Esophagus squamous epithelium (tissue), 5 donors: ENCODE measurements around the gene BABAM2. TPM values are rescaled to one million over a fixed set of nuclear protein-coding genes. Genes with fewer than 3 reads are reported as not detected.
A peak's percentile ranks its signal among the peaks of the same experiment; 100 is the strongest.

ENCODE experiments used
- DNase-seq: peaks from one replicate; lab custom pipeline; 2025; lab: John Stamatoyannopoulos, UW
- H3K27ac ChIP-seq, 4 donors: fragments of 200-600 bp; sonication (generic); one replicate each; pipeline ENCODE4 v1.5.1; 2016 to 2019; ENCODE audit warnings: mild to moderate bottlenecking in 1 of 4
- H3K27me3 ChIP-seq, 4 donors: fragments of 200-600 bp; sonication (generic); 1 replicate in 3 of 4; 2 replicates in 1 of 4; pipeline versions ENCODE4 v1.5.1 to v1.6.0; 2017 to 2021; ENCODE audit warnings: antibody characterized with exemption in 1 of 4
- H3K36me3 ChIP-seq, 3 donors: fragments of 200-600 bp; sonication (generic); one replicate each; pipeline ENCODE4 v1.5.1; 2016 to 2019
- H3K4me1 ChIP-seq, 3 donors: fragments of 200-600 bp; sonication (generic); one replicate each; pipeline ENCODE4 v1.5.1; 2017 to 2019
- H3K4me3 ChIP-seq, 4 donors: fragments of 200-600 bp; sonication (generic); 1 replicate in 3 of 4; 2 replicates in 1 of 4; pipeline ENCODE4 v1.5.1; 2016 to 2019; ENCODE audit warnings: mild to moderate bottlenecking in 2 of 4, moderate library complexity in 1 of 4
- H3K9me3 ChIP-seq, 3 donors: fragments of 200-600 bp; sonication (generic); one replicate each; pipeline ENCODE4 v1.5.1; 2016 to 2019
- POLR2A ChIP-seq, 4 donors: fragments of 450-650 bp; IDR thresholded peaks; one replicate each; pipeline ENCODE4 v1.6.1; 2017; ENCODE audit warnings: antibody characterized with exemption in 4 of 4, mild to moderate bottlenecking in 4 of 4, moderate library complexity in 3 of 4
- WGBS, 2 donors: methylation state at CpG; one replicate each; pipeline ENCODE4 v1.1.5; 2018; 5-methylcytosine and 5-hydroxymethylcytosine counted together
- intact Hi-C: fragments of 100-400 bp; cut with DNase I; formaldehyde crosslinking; loops from one replicate; pipeline ENCODE4 v1.15.0; 2022
- total RNA-seq, 4 donors: library from RNA; depleted of rRNA; stranded (reverse); fragments of >200 nt; gene quantifications; one replicate each; pipeline ENCODE4 v1.1.0, GENCODE V29; 2016
- TF ChIP-seq, protein P1 (sequence below), 6 experiments: fragments of 450-650 bp in 4 of 6; fragments of 200-600 bp in 2 of 6; sonication (generic) in 2 of 6; IDR thresholded peaks; one replicate each; pipeline ENCODE4 v1.5.1; 2016 to 2019; ENCODE audit warnings: antibody characterized with exemption in 6 of 6, mild to moderate bottlenecking in 4 of 6, moderate library complexity in 4 of 6
- donor health status: DM: yes; HTN: yes; CAD: no.

Gene BABAM2
- total RNA-seq, 4 donors from 2014 or later, result 16.6 to 28.3 (median 24.3) TPM

- intact Hi-C loops, result no loop called here
These were observed 483.3 kb downstream of the BABAM2 start for GRCh38 chr2:28373854-28374253.

DNA sequence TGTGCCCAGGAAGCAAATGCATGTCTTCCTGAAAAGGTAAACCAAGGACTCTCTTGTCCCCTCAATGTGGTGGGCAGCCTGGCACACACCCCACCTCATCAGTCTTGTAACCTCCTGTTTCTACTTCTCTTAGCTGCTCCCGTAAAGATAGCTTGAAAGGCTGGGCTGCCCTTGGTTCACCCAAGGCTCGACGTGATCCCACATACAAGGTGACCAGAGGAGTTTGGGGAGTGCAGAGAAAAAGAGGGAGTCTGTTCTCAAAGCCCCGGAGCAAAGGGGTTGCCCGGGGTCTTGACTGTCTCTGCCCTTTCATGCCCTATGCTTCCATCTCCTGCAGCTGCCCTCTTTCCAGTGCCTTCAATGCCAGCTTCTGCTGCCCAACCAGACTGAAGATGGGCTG is 483.8 kb downstream of the BABAM2 start:
- peak overlapping the region in 1 of 4 donors; percentile 93 for H3K27ac ChIP-seq
- no peaks in the 10 kb centered on the region for H3K36me3 ChIP-seq
- H3K27me3 ChIP-seq, result no peaks in the 10 kb centered on the region
- 87 to 90% methylated on average over 3 to 4 of the region's 5 CpGs for WGBS, 2 donors
- no peaks in the 10 kb centered on the region for H3K9me3 ChIP-seq
- peaks cover 23 to 68% (median 23%) of the 10 kb centered on the region in 3 donors for H3K4me1 ChIP-seq
- TF ChIP-seq, protein P1, sequence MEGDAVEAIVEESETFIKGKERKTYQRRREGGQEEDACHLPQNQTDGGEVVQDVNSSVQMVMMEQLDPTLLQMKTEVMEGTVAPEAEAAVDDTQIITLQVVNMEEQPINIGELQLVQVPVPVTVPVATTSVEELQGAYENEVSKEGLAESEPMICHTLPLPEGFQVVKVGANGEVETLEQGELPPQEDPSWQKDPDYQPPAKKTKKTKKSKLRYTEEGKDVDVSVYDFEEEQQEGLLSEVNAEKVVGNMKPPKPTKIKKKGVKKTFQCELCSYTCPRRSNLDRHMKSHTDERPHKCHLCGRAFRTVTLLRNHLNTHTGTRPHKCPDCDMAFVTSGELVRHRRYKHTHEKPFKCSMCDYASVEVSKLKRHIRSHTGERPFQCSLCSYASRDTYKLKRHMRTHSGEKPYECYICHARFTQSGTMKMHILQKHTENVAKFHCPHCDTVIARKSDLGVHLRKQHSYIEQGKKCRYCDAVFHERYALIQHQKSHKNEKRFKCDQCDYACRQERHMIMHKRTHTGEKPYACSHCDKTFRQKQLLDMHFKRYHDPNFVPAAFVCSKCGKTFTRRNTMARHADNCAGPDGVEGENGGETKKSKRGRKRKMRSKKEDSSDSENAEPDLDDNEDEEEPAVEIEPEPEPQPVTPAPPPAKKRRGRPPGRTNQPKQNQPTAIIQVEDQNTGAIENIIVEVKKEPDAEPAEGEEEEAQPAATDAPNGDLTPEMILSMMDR (IDR thresholded peaks at IDR 0.05), result no peak
- no peak for TF ChIP-seq POLR2A (IDR thresholded peaks at IDR 0.05)
- DNase-seq, result no peak
- H3K4me3 ChIP-seq, result no peak overlapping the region
- intact Hi-C loops, result no loop called here

More at GRCh38 chr2:28373854-28374253, 483.3 kb downstream of the BABAM2 start:
- WGBS, 2 donors, result 69% methylated on average over 4 of the region's 4 CpGs
- no peaks in the 10 kb centered on the region for H3K9me3 ChIP-seq
- no peak overlapping the region for H3K4me3 ChIP-seq
- DNase-seq, result no peak
- no peak for TF ChIP-seq POLR2A (IDR thresholded peaks at IDR 0.05)
- TF ChIP-seq, protein P1 (IDR thresholded peaks at IDR 0.05), result no peak
- peaks cover 18 to 64% (median 19%) of the 10 kb centered on the region in 3 donors for H3K4me1 ChIP-seq
- H3K27ac ChIP-seq, result no peak overlapping the region
- no peaks in the 10 kb centered on the region for H3K36me3 ChIP-seq
- H3K27me3 ChIP-seq, result no peaks in the 10 kb centered on the region

DNA sequence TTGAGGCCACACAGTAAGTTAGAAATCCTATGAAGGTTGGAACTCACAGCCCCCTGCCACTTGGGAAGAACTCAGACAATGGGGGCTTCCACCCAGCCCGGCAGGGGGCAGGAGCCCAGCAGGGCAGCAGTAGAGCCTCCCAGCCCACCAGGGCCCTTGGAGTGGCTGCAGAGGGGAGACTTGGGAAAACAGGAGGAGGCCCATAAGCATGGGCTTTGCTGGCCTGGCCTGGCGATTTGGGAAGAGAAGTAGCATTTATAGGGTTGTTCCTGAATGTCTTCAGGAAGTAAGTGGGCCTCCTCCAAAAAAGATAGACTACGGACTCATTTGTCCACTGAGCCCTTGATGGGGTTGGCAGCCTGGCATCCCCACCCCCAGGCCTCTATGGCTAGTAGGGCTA is 484.7 kb downstream of the BABAM2 start:
- H3K4me1 ChIP-seq, result peaks cover 22 to 71% (median 25%) of the 10 kb centered on the region in 3 donors
- 100% methylated on average over 1 of the region's 3 CpGs; no CpG with 5 or more reads in 1 of the 2 donors for WGBS, 2 donors
- H3K9me3 ChIP-seq, result no peaks in the 10 kb centered on the region
- no peaks in the 10 kb centered on the region for H3K36me3 ChIP-seq
- intact Hi-C loops, result no loop called here
- TF ChIP-seq POLR2A (IDR thresholded peaks at IDR 0.05), result no peak
- TF ChIP-seq, protein P1 (IDR thresholded peaks at IDR 0.05), result no peak
- no peaks in the 10 kb centered on the region for H3K27me3 ChIP-seq
- H3K27ac ChIP-seq, result peak overlapping the region in 2 of 4 donors; percentile 93 to 97
- DNase-seq, result no peak
- no peak overlapping the region for H3K4me3 ChIP-seq

- intact Hi-C loops, result no loop called here
- peak overlapping the region; percentile 85 to 97 (median 94) for H3K27ac ChIP-seq
- TF ChIP-seq, protein P1 (IDR thresholded peaks at IDR 0.05), result no peak
- TF ChIP-seq POLR2A (IDR thresholded peaks at IDR 0.05), result no peak
- H3K4me3 ChIP-seq, result no peak overlapping the region
- 80 to 88% methylated on average over 1 to 6 of the region's 8 CpGs for WGBS, 2 donors
- no peaks in the 10 kb centered on the region for H3K36me3 ChIP-seq
- no peaks in the 10 kb centered on the region for H3K27me3 ChIP-seq
- DNase-seq, result no peak
- H3K4me1 ChIP-seq, result peaks cover 19 to 72% (median 25%) of the 10 kb centered on the region in 3 donors
- no peaks in the 10 kb centered on the region for H3K9me3 ChIP-seq
These were observed 485.5 kb downstream of the BABAM2 start for GRCh38 chr2:28375742-28376631.

- peak overlapping the region; percentile 85 to 97 (median 94) for H3K27ac ChIP-seq
- no peaks in the 10 kb centered on the region for H3K9me3 ChIP-seq
- TF ChIP-seq POLR2A (IDR thresholded peaks at IDR 0.05), result no peak
- TF ChIP-seq, protein P1 (IDR thresholded peaks at IDR 0.05), result no peak
- no peaks in the 10 kb centered on the region for H3K27me3 ChIP-seq
- H3K4me1 ChIP-seq, result peaks cover 23 to 85% (median 29%) of the 10 kb centered on the region in 3 donors
- H3K36me3 ChIP-seq, result no peaks in the 10 kb centered on the region
- WGBS, 2 donors, result 36 to 40% methylated on average over 1 to 7 of the region's 19 CpGs
- intact Hi-C loops, result no loop called here
- H3K4me3 ChIP-seq, result peak overlapping the region in 2 of 4 donors; percentile 16 to 43
- DNase-seq, result no peak
These were observed 486.8 kb downstream of the BABAM2 start for GRCh38 chr2:28377195-28377816.
